OCI-LY1 (cell line): ENCODE data around the gene PRKCD.

Source experiments
- H2AFZ ChIP-seq: fragments of 200-600 bp; sonication (generic), shearing (Covaris generic); 2 replicates; pipeline ENCODE4 v1.6.0; 2014; ENCODE audit warnings: antibody characterized with exemption, mild to moderate bottlenecking, low read length
- H3F3A ChIP-seq: fragments of 200-600 bp; sonication (generic), shearing (Covaris generic); 2 replicates; pipeline ENCODE4 v1.6.0; 2014; ENCODE audit warnings: mild to moderate bottlenecking, antibody characterized with exemption, low read length, moderate library complexity; ENCODE audit not compliant: insufficient read depth
- H3K27ac ChIP-seq: fragments of 200-600 bp; sonication (generic); 2 replicates; pipeline ENCODE4 v1.5.1; 2014; ENCODE audit warnings: low read length, mixed run types, mild to moderate bottlenecking, low read depth; ENCODE audit not compliant: poor library complexity, severe bottlenecking
- H3K27me3 ChIP-seq: fragments of 200-600 bp; sonication (generic); 2 replicates; pipeline ENCODE4 v1.6.0; 2014; ENCODE audit warnings: antibody characterized with exemption, mild to moderate bottlenecking, low read length, moderate library complexity; ENCODE audit not compliant: insufficient read depth
- H3K36me3 ChIP-seq: fragments of 200-600 bp; sonication (generic); 2 replicates; pipeline ENCODE4 v1.6.1; 2014; ENCODE audit warnings: mild to moderate bottlenecking, antibody characterized with exemption, low read length, moderate library complexity, mixed read lengths; ENCODE audit not compliant: insufficient read depth
- H3K4me1 ChIP-seq: fragments of 200-600 bp; sonication (generic); 2 replicates; pipeline ENCODE4 v1.5.1; 2014; ENCODE audit warnings: mild to moderate bottlenecking, low read length, moderate library complexity; ENCODE audit not compliant: insufficient read depth, severe bottlenecking
- H3K4me2 ChIP-seq: fragments of 200-600 bp; sonication (generic), shearing (Covaris generic); 2 replicates; pipeline ENCODE4 v1.6.1; 2014; ENCODE audit warnings: low read length
- H3K4me3 ChIP-seq: fragments of 200-600 bp; sonication (generic); 2 replicates; pipeline ENCODE4 v1.5.1; 2014; ENCODE audit warnings: low read length, low read depth, mild to moderate bottlenecking, mixed read lengths; ENCODE audit not compliant: poor library complexity, severe bottlenecking
- H3K79me2 ChIP-seq: fragments of 200-600 bp; shearing (Covaris generic); 2 replicates; pipeline ENCODE4 v1.6.1; 2016; ENCODE audit warnings: mixed run types, low read length, mixed read lengths; ENCODE audit not compliant: insufficient read depth
- H3K9ac ChIP-seq: fragments of 200-600 bp; sonication (generic), shearing (Covaris generic); 2 replicates; pipeline ENCODE4 v1.6.1; 2014; ENCODE audit warnings: mild to moderate bottlenecking, low read length, mixed read lengths
- H3K9me2 ChIP-seq: fragments of 200-600 bp; sonication (generic), shearing (Covaris generic); 2 replicates; pipeline ENCODE4 v1.6.1; 2014; ENCODE audit warnings: low read depth, mild to moderate bottlenecking, low read length, mixed read lengths
- H3K9me3 ChIP-seq: fragments of 200-600 bp; shearing (Covaris generic); 2 replicates; pipeline ENCODE4 v1.6.1; 2014; ENCODE audit warnings: low read length, mixed read lengths
- H4K20me1 ChIP-seq: fragments of 200-600 bp; sonication (generic), shearing (Covaris generic); 2 replicates; pipeline ENCODE4 v1.6.0; 2016; ENCODE audit warnings: mild to moderate bottlenecking, low read length; ENCODE audit not compliant: insufficient read depth
- EZH2 ChIP-seq: fragments of 200-600 bp; sonication (generic), shearing (Covaris generic); IDR thresholded peaks from 2 replicates; pipeline ENCODE4 v1.8.0; 2017; ENCODE audit warnings: borderline replicate concordance, mixed run types, mild to moderate bottlenecking, antibody characterized with exemption, low read length, moderate library complexity, mixed read lengths
- TF ChIP-seq, protein P1 (sequence below): fragments of 200-600 bp; sonication (generic), shearing (Covaris generic); IDR thresholded peaks from 2 replicates; pipeline ENCODE4 v1.5.1; 2017; ENCODE audit warnings: mild to moderate bottlenecking, antibody characterized with exemption, low read length, moderate library complexity, mixed read lengths

The PRKCD gene

DNA sequence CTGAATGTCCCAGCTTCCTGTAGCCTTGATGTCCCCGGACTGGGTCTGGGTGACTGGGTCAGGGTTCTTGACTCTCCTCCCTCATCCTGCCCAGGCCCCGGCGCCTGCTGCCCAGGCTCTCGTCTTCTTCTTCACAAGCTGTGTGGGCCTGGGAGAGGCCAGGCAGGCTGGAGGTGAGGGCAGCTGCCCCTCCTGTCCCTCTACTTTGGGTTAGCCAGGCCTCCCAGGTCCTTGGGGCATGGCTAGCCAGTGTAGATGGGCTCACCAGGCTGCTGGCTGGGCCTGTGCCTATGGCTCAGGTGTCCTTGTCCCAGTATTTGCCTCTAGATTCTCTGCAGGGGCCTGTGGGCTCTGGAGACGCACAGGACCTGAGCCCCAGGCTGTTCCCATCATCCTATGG, 63.0 kb downstream of the PRKCD start:
- H3K4me2 ChIP-seq: no peak overlapping the region
- H3K36me3 ChIP-seq: peaks cover 77% of the 10 kb centered on the region
- no peaks in the 10 kb centered on the region for H4K20me1 ChIP-seq
- H3K9me2 ChIP-seq: no peaks in the 10 kb centered on the region
- TF ChIP-seq, protein P1, sequence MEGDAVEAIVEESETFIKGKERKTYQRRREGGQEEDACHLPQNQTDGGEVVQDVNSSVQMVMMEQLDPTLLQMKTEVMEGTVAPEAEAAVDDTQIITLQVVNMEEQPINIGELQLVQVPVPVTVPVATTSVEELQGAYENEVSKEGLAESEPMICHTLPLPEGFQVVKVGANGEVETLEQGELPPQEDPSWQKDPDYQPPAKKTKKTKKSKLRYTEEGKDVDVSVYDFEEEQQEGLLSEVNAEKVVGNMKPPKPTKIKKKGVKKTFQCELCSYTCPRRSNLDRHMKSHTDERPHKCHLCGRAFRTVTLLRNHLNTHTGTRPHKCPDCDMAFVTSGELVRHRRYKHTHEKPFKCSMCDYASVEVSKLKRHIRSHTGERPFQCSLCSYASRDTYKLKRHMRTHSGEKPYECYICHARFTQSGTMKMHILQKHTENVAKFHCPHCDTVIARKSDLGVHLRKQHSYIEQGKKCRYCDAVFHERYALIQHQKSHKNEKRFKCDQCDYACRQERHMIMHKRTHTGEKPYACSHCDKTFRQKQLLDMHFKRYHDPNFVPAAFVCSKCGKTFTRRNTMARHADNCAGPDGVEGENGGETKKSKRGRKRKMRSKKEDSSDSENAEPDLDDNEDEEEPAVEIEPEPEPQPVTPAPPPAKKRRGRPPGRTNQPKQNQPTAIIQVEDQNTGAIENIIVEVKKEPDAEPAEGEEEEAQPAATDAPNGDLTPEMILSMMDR: no peak
- no peak for TF ChIP-seq EZH2
- H3K4me1 ChIP-seq: no peaks in the 10 kb centered on the region
- no peaks in the 10 kb centered on the region for H3K9me3 ChIP-seq
- H3F3A ChIP-seq: no peaks in the 10 kb centered on the region
- no peaks in the 10 kb centered on the region for H3K27me3 ChIP-seq
- no peak overlapping the region for H3K4me3 ChIP-seq
- H3K9ac ChIP-seq: no peak overlapping the region
- no peak overlapping the region for H2AFZ ChIP-seq
- H3K79me2 ChIP-seq: no peaks in the 10 kb centered on the region
- H3K27ac ChIP-seq: no peak overlapping the region

DNA sequence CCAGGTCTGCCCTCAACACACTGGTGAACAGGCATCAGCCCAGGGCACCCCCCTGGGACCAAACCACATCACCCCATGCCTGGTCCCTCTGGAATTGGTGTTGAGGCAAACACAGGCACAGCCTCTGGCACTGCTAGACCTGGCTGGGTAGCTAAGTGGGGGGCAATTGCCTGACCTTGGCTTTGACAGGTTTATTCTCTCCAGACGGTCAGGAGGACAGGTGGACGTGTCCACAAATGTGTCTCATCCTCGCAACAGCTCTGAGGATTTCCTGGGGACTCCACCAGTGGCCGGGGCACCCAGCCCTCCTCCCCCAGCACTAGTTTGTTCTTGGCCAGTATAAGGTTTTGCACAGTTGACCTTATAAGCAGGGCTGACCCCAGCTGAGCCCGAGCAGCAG, 63.5 kb downstream of the PRKCD start:
- H3K27me3 ChIP-seq: no peaks in the 10 kb centered on the region
- H3K4me1 ChIP-seq: no peaks in the 10 kb centered on the region
- H3K9me2 ChIP-seq: no peaks in the 10 kb centered on the region
- H3K4me2 ChIP-seq: no peak overlapping the region
- TF ChIP-seq EZH2: no peak
- TF ChIP-seq, protein P1: no peak
- peaks cover 82% of the 10 kb centered on the region for H3K36me3 ChIP-seq
- no peak overlapping the region for H2AFZ ChIP-seq
- no peak overlapping the region for H3K9ac ChIP-seq
- H3K9me3 ChIP-seq: no peaks in the 10 kb centered on the region
- H4K20me1 ChIP-seq: no peaks in the 10 kb centered on the region
- no peaks in the 10 kb centered on the region for H3F3A ChIP-seq
- H3K27ac ChIP-seq: no peak overlapping the region
- H3K4me3 ChIP-seq: no peak overlapping the region
- no peaks in the 10 kb centered on the region for H3K79me2 ChIP-seq

DNA sequence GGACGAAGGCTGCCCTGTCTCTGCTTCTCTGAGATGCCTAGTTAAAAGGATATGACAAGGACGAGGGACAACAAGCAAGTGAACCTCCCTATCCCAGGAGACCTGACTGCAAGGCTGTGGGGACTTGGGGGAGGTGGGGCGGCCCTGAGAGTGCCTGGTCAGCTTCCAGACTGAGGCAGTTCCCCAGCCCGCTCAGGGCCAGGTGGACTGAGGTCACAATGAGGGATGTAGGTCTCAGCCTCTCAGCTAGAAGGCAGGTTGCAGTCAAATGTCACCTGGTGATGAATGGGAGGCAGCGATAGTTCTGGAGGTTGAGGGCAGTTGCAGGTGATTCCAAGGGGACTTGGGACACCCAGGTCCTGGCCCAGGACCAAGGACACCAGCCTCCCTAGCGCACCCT, 64.2 kb downstream of the PRKCD start:
- no peak overlapping the region for H2AFZ ChIP-seq
- H3K27ac ChIP-seq: no peak overlapping the region
- TF ChIP-seq EZH2: no peak
- TF ChIP-seq, protein P1: no peak
- no peak overlapping the region for H3K4me3 ChIP-seq
- H3K27me3 ChIP-seq: no peaks in the 10 kb centered on the region
- no peak overlapping the region for H3K9ac ChIP-seq
- H4K20me1 ChIP-seq: no peaks in the 10 kb centered on the region
- H3K4me2 ChIP-seq: no peak overlapping the region
- H3K9me2 ChIP-seq: no peaks in the 10 kb centered on the region
- no peaks in the 10 kb centered on the region for H3F3A ChIP-seq
- H3K9me3 ChIP-seq: no peaks in the 10 kb centered on the region
- peaks cover 89% of the 10 kb centered on the region for H3K36me3 ChIP-seq
- H3K79me2 ChIP-seq: no peaks in the 10 kb centered on the region
- H3K4me1 ChIP-seq: no peaks in the 10 kb centered on the region
